PC-3 (cell line): ENCODE results near the gene TLR3.

Source experiments
- CTCF ChIP-seq: fragments of 300-600 bp; sonication (generic); conservative IDR thresholded peaks from 2 replicates; pipeline ENCODE4 v1.5.1; 2017; ENCODE audit warnings: antibody characterized with exemption, low read depth, mild to moderate bottlenecking, low read length
- EZH2 ChIP-seq: fragments of 300-600 bp; sonication (generic); IDR thresholded peaks from one replicate; pipeline ENCODE4 v1.6.1; 2017; ENCODE audit warnings: antibody characterized with exemption, mild to moderate bottlenecking, low read length; ENCODE audit not compliant: unreplicated experiment

- TF ChIP-seq CTCF (no peak), EZH2 (no peak)
Measured at GRCh38 chr4:186019269-186019668, 49.7 kb upstream of the TLR3 start.
